Measurements from ENCODE around the gene PTPRH. TPM values are rescaled to one million over a fixed set of nuclear protein-coding genes. Genes with fewer than 3 reads are reported as not detected.
A peak's percentile ranks its signal among the peaks of the same experiment; 100 is the strongest.

PTPRH gene
- total and polyA plus RNA-seq, 9 of the 15 experiments (the other 6 are each of a cell fraction or from before 2014, with no cell fraction given), result 0.87 to 34.3 (median 22.7) TPM

- H3K79me2 ChIP-seq (ENCODE audit: control insufficient read depth, insufficient read depth, low read length), result peaks cover 16% of the 10 kb centered on the region
- in situ Hi-C loops (cut with MboI), result loop anchor here (25.0 kb wide), 1 partner anchor 492 kb away; the partner anchor contains the start of genes CCDC106, ZNF580 and ZNF581
- ChIA-PET CTCF (ENCODE audit: low intra/inter-chr PET ratio) (interaction anchor here (0.9 to 1.5 kb wide), 2 partner anchors 15 to 358 kb away, joined by 3 to 6 read pairs; no protein-coding TSS in a partner anchor), POLR2A (no interaction called here)
- no peaks in the 10 kb centered on the region for H3K27me3 ChIP-seq (ENCODE audit: control insufficient read depth in 2 of 2, insufficient read depth in 2 of 2, low read length in 2 of 2)
- H3K27ac ChIP-seq (ENCODE audit: extremely low read depth, low read depth, low read length), result peak overlapping the region; percentile 64; the same call in 2 of the 3 replicates
- peak overlapping the region; percentile 57 to 75; a peak in 3 of 4 replicates for H3K9ac ChIP-seq (ENCODE audit: insufficient read depth in 1 of 2, low read depth in 2 of 2, low read length in 2 of 2)
- peak overlapping the region; percentile 88 for H3K4me3 ChIP-seq
- H3K9me1 ChIP-seq (ENCODE audit: control insufficient read depth, insufficient read depth, low read length), result no peaks in the 10 kb centered on the region
- H3K36me3 ChIP-seq (ENCODE audit: control insufficient read depth, insufficient read depth, low read length), result peaks cover 25% of the 10 kb centered on the region
- no peaks in the 10 kb centered on the region for H3K9me3 ChIP-seq (replicated peaks; ENCODE audit: control insufficient read depth, insufficient read depth, low read depth, low read length)
- no TSS peak for BruUV-seq (replicated peaks)
- 0% methylated on average over 1 of the region's 3 CpGs for WGBS (ENCODE audit: insufficient coverage, low coverage, missing lambda C conversion rate)
- no peak overlapping the region for H2AFZ ChIP-seq (ENCODE audit: low read depth, low read length)
- H3K4me2 ChIP-seq (ENCODE audit: insufficient read depth, low read length), result peak overlapping the region; percentile 83
- no peak for ATAC-seq
- H3K4me1 ChIP-seq (replicated peaks in 1 of 2; ENCODE audit: control insufficient read depth in 2 of 2, insufficient read depth in 2 of 2, low read length in 2 of 2), result peaks cover 16 to 54% of the 10 kb centered on the region in 2 experiments
- no peaks in the 10 kb centered on the region for H4K20me1 ChIP-seq (replicated peaks; ENCODE audit: control insufficient read depth, insufficient read depth, low read length)
- DNase-seq (ENCODE audit: extremely low read depth in 1 of 4, low spot score in 3 of 4), result peak in 2 of 4 experiments; percentile 8 to 52
- intact Hi-C loops (cut with micrococcal nuclease), result loop anchor here (10.0 kb wide), 1 partner anchor 490 kb away; no protein-coding TSS in a partner anchor
- peak; percentile 70 for FAIRE-seq
- TF ChIP-seq ESRRB (CRISPR knock-in tag; IDR thresholded peaks at IDR 0.05; ENCODE audit: borderline replicate concordance) (no peak), ETV6 (IDR thresholded peaks at IDR 0.05; ENCODE audit: borderline replicate concordance in 1 of 2, low read depth in 2 of 2, low read length in 1 of 2) (peak in 1 of 2 experiments; percentile 38; a peak in 1 of 4 replicates), ETV6 (CRISPR knock-in tag; IDR thresholded peaks at IDR 0.05; ENCODE audit: borderline replicate concordance) (no peak), SMAD1 (IDR thresholded peaks at IDR 0.05; ENCODE audit: low read depth, low read length, partially characterized antibody) (no peak), SNRNP70 (optimal IDR thresholded peaks at IDR 0.05; ENCODE audit: low read depth, low read length) (no peak), E2F6 (IDR thresholded peaks at IDR 0.05; ENCODE audit: borderline replicate concordance in 1 of 2, extremely low read depth in 1 of 2, insufficient read depth in 1 of 2, insufficient read length in 1 of 2, low read depth in 1 of 2, low read length in 1 of 2, poor library complexity in 1 of 2, severe bottlenecking in 1 of 2) (peak in 1 of 2 experiments; percentile 12), FOXK2 (conservative IDR thresholded peaks at IDR 0.05 in 1 of 2, IDR thresholded peaks at IDR 0.05 in 1 of 2; ENCODE audit: low read depth in 2 of 2) (no peak), KDM1A (IDR thresholded peaks at IDR 0.05) (peak in 1 of 2 experiments; percentile 68; a peak in 2 of 4 replicates), CGGBP1 (CRISPR knock-in tag; IDR thresholded peaks at IDR 0.05) (no peak), MAFG (tag; conservative IDR thresholded peaks at IDR 0.05) (no peak), MLLT1 (IDR thresholded peaks at IDR 0.05) (0 out of 4 replicates have a peak, but pooled peaks of 1 of the 2 experiments have one; percentile 25), THRA (IDR thresholded peaks at IDR 0.05) (no peak), MTA1 (IDR thresholded peaks at IDR 0.05; ENCODE audit: borderline replicate concordance) (peak; percentile 70; the same call in 1 of the 2 replicates), FOS (IDR thresholded peaks at IDR 0.05; ENCODE audit: extremely low read depth, insufficient read length) (no peak), KDM2B (CRISPR knock-in tag; IDR thresholded peaks at IDR 0.05) (no peak), MYNN (IDR thresholded peaks at IDR 0.05) (no peak), MYNN (CRISPR knock-in tag; IDR thresholded peaks at IDR 0.05) (no peak), ZBTB17 (CRISPR knock-in tag; IDR thresholded peaks at IDR 0.05) (no peak), ZNF217 (CRISPR knock-in tag; IDR thresholded peaks at IDR 0.05) (no peak), ZC3H8 (IDR thresholded peaks at IDR 0.05) (no peak)
These were observed 64.1 kb downstream of the PTPRH start for GRCh38 chr19:55145232-55145631.

Data from K562 (cell line).